ENCODE measurements around the gene NGLY1.

The NGLY1 gene

GRCh38 chr3:25783661-25784512, 644 bp upstream of the NGLY1 start:
- no peak for DNase-seq

DNA sequence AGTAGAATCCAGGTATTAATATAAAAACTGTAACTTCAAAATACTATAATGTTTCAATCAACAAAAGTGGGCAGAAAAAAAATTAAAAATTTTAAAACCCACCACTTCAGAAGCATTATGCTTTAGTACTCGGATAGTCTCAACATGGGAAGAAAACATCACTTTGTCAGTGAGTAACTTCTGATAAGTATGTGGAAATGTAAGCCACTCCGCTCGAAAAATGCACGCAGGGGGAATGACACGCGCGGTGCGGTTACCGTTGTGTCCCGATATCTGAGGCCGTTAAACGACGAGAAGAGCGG, 656 bp downstream of the NGLY1 start:
- no peak for DNase-seq

DNA sequence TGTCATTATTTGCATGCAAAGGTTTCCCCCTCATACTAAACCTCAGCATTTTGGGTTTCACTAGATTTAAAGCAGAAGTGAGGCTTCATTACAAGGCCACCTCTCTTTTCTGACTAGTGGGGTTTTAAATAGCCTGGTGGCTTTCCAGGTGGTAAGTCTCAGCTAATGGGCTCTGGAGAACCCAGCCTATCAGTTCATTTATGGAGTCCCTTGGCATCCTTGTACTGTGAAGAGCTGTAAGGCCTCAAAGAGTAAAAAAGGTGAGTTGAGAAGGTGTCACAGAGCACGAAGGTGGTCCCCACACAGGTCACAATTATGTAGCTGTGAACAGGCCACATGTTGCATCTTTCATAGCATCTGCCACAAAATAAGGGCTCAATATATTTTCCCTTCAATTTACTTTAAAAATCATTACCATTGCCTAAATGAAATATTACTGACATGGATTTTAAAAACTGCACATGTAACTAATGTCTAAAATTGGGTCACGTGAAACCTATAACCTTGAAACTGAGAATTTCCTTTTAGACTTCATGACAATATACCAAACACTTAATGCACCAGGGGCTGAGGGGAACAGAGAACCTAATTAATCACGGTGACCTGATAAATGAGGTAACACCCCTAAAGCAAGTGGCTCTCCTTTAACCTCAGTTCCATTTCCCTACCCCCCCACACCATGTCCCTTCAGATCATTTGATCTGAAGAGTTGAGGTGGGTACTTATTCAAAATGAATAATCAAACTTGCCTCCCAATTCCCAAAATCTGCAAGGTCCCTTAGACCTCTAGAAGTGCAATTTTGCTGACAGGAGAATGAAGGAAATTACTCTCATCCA, 1.3 kb downstream of the NGLY1 start:
- DNase-seq: no peak

DNA sequence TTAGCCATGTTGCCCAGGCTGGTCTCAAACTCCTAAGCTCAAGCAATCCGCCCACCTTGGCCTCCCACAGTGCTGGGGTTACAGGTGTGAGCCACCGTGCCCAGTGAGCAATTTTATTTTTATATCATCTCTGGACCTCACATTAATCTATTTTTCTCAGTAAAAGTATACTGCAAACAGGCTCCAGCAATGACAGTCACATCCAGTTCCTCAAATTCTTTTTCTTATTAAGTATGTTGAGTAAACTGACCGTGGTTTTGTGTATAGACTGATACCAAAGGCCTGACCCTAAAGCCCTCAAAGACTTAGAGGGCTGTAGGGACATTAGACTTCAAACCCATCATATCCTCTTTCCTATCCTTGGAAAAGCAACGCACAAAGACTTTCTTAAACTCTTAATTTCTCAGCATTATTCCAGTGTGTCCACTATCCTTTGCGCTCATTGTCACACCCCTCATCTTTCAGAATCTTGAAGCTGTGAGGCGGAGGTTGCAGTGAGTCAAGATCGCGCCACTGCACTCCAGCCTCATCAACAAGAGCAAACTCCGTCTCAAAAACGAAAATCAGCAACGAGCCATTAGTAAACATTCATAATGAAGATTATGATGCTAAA, 2.0 kb downstream of the NGLY1 start:
- no peak for DNase-seq

DNA sequence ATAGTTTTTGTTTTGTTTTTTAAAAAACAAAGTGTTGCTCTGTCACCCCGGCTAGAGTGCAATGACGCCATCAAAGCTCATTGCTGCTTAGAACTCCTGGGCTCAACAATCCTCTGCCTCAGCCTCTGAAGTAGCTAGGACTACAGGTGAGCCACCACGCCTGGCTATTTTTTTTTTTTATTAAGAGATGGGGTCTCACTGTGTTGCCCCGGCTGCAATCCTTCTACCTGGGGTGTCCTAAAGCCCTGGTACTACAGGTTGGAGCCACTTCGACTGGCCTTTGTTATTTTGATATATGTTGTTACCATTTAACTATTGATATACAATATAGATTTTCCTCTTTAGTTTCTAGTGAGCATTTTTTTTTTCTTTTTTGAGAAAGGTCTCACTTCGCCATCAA, 2.6 kb downstream of the NGLY1 start:
- no peak for DNase-seq

GRCh38 chr3:25775936-25776335, 7.3 kb downstream of the NGLY1 start:
- no peak for DNase-seq

DNA sequence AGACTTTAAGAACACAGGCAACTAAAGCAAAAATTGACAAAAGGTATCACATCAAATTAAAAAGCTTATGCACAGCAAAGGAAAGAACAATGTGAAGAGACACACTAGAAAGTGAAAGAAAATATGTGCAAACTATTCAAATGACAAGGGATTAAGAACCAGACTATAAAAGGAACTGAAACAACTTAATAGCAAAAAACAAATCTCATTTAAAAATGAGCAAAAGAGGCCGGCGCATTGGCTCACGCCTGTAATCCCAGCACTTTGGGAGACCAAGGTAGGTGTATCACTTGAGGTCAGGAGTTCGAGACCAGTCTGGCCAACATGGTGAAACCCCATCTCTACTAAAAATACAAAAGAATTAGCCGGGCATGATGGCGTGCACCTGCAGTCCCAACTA, 14.4 kb downstream of the NGLY1 start:
- no peak for DNase-seq

DNA sequence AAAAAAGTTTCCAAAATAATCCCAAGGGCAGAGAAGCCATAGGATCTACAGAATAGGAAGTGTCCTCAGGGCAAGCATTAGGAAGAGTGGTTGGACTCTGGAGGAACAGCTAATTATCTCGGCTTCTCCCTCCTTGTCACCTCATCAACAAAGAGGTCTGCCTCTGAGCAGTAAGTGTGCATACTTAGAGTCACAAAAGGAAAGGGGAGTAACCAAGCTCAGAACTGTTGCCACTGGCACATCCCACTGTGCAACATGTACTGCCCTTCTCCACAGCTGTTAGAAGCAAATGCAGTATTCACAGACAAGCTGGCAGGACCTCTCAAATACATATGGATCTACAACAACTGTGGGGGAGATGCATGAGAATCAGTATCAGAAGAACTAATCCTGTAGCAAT, 31.5 kb downstream of the NGLY1 start:
- DNase-seq: no peak

DNA sequence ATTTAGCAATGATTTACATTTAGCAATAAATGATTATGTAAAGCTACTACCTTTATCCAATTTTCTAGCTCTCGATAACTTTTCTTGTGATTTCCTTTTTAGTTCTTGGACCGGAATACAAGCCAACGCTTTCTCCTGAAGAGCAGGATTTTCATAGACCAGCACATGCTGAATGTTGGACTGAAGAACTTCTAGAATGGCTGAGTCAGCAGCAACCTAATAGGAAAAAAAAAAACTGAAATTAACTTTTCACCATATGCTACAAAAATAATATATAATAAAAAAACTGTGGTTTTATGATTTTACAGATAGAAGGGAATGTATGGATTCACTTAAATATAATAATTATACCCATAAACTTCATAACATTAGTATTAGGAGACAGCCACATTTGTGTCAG, 32.2 kb downstream of the NGLY1 start:
- no peak for DNase-seq

- no peak for DNase-seq
These were observed 34.1 kb downstream of the NGLY1 start for GRCh38 chr3:25749031-25749581.

GRCh38 chr3:25748189-25748588, 35.1 kb downstream of the NGLY1 start:
- no peak for DNase-seq

GRCh38 chr3:25747033-25747432, 36.2 kb downstream of the NGLY1 start:
- DNase-seq: no peak

- no peak for DNase-seq
These were observed 38.8 kb downstream of the NGLY1 start for GRCh38 chr3:25744470-25744869.

GRCh38 chr3:25728101-25728500, 55.1 kb downstream of the NGLY1 start:
- DNase-seq: no peak

DNA sequence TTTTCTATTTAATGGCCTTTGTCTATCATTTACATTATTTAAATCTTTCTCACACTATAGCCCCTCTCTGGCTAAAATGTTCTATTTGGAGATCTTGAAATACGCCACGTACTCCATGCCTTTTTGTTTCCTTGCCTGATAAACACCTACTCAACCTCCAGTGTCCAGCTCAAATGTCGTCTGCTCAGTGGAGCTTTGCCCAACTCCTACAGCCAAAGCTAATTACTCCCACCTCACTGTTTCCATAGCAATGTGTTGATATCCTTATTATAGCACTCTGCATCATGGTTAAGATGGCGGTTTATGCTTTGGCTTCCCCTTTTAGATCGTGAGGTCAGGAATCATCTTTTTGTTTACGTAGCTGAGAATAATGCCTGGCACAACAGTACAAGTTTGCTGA, 55.9 kb downstream of the NGLY1 start:
- DNase-seq: no peak

DNA sequence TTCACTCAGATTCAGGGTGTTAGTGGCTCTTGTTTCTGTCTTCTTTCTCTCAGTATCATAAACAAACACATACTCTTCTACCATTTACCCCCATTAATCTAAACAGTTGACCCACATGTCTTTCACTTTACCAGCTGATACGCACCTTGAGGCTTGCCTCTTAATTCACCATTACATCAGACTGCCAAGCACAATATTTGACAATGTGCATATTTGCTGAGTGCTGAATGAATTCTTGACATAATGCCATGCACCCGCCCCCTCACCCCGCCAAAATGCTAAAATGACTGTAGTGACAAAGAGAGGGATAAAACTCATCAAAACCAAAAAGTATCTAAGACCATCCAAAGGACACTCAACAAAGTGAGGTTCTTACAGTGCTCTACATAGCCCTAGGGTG, 57.4 kb downstream of the NGLY1 start:
- no peak for DNase-seq

DNA sequence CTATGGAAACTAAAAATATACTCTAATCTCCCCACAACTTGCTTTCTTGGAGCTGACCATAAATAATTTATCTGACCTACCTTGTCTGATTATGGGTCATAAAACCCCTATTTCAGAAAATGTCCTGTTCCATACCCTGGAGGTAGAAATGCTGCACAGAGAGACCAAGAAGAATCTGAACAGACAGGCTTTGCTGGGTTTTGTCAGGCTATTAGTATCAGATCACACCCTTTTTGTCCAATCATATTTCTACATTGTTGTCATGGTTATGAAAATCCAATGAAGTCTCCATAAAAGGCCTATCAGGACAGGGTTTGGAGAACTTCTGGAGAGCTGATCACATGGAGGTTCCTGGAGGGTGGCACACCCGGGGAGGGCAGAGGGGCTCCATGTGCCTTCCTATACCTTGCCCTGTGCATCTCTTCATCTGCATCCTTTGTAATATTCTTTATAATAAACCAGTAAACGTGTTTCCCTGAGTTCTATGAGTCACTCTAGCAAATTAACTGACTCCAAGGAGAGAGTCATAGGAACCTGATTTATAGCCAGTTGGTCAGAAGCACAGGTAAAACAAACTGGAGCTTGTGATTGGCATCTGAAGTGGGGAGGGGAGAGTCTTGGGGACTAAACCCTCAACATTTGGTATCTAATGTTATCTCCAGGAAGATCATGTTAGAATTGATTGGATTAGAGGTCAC, 58.1 kb downstream of the NGLY1 start:
- DNase-seq: no peak

DNA sequence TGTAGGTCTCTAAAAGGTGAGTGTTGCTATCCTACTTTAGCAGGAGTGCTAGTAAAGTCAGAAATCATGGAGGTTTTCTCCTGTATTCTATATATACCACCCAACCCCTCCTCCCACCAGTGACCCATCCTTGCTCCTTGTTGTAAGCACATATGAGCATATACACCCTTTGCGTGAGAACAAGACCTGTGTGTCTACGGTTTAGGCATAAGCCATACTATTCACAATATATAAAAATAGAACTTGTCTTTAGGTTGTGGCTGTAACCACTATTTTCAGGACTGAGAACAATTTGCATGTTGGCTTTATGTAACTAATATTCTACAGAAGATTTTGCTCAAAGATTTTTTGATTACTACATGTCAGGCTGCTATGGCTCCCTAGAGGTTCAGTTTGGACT, 59.4 kb downstream of the NGLY1 start:
- no peak for DNase-seq

DNA sequence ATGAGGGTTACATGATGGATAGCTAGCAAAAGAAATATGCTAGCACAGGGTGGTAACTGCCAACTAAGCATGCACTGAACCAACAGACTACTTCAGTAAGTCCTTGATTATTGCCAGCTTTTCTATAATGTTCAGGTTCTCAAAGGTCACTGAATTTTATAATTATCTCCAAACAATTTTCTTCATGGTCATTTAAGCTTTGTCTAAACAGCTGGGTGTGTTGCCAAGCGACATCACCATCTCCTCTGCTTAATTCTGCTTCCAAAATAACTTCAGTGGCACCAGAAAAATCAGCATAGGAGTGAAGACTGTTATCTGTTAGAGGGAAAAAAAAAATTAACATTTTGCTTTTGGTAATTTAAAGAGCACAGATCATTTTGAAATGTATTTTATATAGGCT, 63.9 kb downstream of the NGLY1 start:
- no peak for DNase-seq

- no peak for DNase-seq
These were observed 69.8 kb downstream of the NGLY1 start for GRCh38 chr3:25713341-25713985.

DNA sequence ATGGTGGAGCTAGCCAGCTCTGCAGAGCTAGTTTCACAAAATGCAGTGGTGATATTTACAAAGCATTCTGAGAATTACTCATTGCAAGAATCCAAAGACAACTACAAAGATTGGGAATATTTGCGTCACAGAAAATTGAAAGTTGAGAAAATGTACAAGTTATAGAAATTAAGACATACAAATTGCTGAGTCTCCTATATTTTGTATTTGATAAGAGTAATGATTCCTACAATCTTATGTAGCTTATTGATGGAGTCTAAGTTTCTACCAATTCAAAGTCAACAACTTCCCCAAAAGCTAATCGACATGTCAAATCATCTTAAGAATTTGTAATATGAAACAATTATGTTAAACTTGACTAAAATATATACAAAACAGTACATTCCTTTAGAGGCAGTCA, 72.2 kb downstream of the NGLY1 start:
- no peak for DNase-seq

DNA sequence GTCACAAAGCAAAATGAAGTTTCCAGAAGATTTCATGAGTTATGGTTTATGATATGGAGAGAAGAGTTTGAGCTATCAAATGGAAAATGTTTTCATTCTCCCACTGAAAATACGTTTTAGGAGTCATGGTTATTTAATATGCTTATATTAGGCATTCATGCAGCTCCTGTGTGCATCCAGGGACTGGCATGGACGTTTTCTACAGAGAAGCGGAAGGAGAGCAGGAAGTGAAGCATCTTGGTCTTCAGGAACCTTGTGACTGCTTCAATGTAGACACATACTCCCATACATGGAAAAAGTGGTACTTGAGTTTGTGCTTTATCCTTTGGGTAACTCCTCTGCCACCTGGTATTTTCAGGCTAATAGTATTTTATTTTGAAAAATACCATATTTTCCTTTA, 75.2 kb downstream of the NGLY1 start:
- DNase-seq: no peak

Data from stimulated activated CD4-positive, alpha-beta T cell treated with anti-CD3 and anti-CD28 coated beads, Interleukin-4, amount 100 ng/mL, for 4 hours (primary cell).